HG02981 (cell line): ENCODE results near the gene CZIB.
"Not testable (repeated sequence)": the region's sequence is repeated elsewhere in the genome, so short reads cannot be mapped to it uniquely, and the experiment has no call there.

Experiments used
- ATAC-seq: cut with Tn5 transposase; IDR thresholded peaks from one replicate; pipeline ENCODE4 v1.9.1; 2021; ENCODE audit warnings: mild to moderate bottlenecking, moderate library complexity; ENCODE audit not compliant: unreplicated experiment

Gene CZIB

GRCh38 chr1:53238197-53239155 lies 18.0 kb upstream of the CZIB start, which contains the start of gene MAGOH:
Gene MAGOH (minus strand): TSS chr1:53238518. CDS start chr1:53238448, 70 bp downstream.
- peak; percentile 99 for ATAC-seq

DNA sequence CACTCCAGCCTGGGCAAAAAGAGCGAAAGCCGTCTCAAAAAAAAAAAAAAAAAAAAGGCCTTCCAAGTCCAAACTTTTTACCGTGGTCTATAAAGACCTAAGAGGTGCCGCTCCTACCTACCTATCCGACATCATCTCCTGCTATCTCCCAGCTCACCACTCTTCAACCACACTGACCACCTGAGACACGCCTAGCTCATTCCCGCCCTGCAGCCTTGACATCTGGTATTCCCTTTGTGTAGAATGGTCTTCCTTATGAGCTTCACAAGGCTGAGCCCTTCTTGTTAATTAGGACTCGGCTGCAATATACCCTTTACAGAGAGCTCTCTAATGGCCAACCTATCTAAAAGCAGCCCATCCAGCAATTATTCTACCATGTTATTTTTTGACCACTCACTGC lies 17.2 kb upstream of the CZIB start:
- no peak for ATAC-seq

- ATAC-seq = no peak
These were observed 490 bp upstream of the CZIB start for GRCh38 chr1:53220962-53221286.

GRCh38 chr1:53219711-53220110 lies 723 bp downstream of the CZIB start:
- no peak for ATAC-seq

- ATAC-seq = no peak
These were observed 2.2 kb downstream of the CZIB start for GRCh38 chr1:53218201-53218600.

DNA sequence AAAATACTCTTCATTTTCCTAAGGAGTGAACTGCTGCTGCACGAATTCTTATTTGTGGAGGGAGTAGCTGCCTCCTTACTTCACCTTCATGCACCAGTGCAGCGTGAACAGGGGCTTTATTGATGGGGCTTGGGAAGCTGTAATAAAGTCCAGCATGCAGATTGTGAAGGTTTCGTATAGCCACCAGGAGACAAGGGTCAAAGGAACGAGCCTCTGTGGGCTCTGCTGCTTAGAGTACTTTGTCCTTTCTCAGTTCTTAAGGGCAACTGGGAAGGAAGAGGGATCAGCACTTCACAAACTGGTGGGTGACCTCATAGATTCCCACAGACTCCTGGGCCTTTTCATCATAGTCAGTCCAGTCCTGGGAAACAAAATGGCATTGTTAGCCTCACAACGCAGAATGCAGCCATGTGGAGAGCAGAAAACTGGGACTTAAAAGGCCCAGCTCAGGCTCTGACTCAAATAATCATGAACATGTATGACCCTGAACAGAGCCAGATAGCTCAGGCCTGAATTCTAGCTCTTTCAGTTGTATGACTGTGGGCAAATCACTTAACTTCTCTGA lies 6.0 kb downstream of the CZIB start:
- no peak for ATAC-seq

DNA sequence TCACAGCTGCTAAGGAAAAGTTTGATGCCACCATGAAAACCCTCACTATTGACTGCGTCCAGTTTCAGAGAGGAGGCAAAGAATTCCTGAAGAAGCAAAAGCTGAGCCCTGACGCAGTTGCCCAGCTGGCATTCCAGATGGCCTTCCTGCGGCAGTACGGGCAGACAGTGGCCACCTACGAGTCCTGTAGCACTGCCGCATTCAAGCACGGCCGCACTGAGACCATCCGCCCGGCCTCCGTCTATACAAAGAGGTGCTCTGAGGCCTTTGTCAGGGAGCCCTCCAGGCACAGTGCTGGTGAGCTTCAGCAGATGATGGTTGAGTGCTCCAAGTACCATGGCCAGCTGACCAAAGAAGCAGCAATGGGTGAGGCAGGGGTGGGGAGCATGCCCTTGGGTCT lies 9.5 kb downstream of the CZIB start:
- ATAC-seq = no peak

GRCh38 chr1:53210352-53210751 lies 10.1 kb downstream of the CZIB start:
- no peak for ATAC-seq

GRCh38 chr1:53207726-53208125 lies 12.7 kb downstream of the CZIB start:
- ATAC-seq = no peak

- no peak for ATAC-seq
These were observed 13.6 kb downstream of the CZIB start for GRCh38 chr1:53206735-53207379.

DNA sequence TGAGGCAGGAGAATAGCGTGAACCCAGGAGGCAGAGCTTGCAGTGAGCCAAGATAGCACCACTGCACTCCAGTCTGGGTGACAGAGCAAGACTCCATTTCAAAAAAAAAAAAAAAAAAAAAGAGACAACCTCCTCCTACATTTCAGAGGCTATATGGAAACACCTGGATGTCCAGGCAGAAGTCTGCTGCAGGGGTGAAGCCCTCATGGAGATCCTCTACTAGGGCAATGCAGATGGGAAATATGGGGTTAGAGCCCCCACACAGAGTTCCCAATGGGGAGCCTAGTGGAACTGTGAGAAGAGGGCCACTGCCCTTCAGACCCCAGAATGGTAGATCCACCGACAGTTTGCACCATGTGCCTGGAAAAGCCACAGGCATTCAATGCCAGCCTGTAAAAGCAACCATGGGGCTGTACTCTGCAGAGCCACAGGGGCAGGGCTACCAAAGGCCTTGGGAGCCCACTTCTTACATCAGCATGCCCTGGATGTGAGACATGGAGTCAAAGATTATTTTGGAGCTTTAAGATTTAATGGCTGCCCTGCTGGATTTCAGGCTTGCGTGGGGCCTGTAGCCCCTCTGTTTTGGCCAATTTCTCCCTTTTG lies 14.2 kb downstream of the CZIB start:
- ATAC-seq = not testable (repeated sequence)

DNA sequence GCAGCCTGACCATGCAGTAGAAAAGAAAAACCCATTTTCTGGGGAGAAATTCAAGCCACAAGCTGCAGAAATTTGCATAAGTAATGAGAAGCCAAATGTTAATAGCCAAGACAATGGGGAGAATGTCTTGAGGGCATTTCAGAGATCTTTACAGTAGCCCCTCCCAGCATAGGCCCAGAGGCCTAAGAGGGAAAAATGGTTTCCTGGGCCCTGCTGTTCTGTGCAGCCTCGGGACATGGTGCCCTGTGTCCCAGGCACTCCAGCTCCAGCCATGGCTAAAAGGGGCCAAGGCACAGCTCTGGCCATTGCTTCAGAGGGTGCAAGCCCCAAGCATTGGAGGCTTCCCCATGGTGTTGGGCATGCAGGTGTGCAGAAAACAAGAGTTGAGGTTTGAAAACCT lies 14.9 kb downstream of the CZIB start:
- not testable (repeated sequence) for ATAC-seq

- no peak for ATAC-seq
These were observed 17.0 kb downstream of the CZIB start for GRCh38 chr1:53203466-53203865.

- no peak for ATAC-seq
These were observed 22.2 kb downstream of the CZIB start for GRCh38 chr1:53198241-53198651.

DNA sequence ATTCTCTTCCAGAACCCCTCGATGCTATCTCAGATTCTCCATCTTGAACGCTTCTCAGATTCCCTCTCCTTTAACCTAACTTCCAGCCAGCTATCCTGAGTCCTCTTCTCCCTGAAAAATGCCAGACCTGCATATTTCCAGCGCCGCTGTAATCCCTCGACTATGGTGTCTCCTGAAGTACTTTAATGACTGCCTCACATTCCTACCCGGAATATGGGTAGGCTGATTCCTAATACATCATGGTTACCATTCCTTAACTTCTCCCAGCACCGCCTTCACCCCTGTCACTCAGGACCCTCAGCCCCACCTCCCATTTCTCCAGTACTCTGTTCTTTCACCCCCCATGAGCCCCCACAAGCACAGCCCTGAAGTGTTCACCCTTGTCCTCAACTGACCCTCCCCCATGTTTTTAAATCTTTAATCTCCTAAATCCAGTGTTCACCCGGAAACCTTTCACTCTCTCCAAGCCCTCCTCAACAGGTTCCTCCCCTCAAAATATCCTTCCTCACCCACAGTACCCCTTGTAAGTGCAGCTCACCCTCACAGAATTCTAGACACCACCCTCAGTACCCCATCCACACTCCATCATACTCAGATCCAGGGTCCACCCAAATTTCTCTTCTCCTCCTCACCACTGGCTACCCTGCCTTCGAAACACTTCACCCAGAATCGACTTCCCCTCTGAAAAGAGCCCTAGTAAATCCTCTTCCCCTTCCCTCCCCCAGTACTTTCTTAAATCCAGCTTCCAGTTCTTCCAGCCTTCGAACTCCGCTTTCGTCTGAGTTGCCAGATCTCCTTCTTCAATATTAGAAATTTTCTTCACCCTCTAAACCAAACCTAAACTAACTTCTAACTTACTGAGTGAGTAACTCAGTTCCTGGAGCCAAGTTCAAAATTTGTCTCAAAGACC lies 22.9 kb downstream of the CZIB start:
- no peak for ATAC-seq

DNA sequence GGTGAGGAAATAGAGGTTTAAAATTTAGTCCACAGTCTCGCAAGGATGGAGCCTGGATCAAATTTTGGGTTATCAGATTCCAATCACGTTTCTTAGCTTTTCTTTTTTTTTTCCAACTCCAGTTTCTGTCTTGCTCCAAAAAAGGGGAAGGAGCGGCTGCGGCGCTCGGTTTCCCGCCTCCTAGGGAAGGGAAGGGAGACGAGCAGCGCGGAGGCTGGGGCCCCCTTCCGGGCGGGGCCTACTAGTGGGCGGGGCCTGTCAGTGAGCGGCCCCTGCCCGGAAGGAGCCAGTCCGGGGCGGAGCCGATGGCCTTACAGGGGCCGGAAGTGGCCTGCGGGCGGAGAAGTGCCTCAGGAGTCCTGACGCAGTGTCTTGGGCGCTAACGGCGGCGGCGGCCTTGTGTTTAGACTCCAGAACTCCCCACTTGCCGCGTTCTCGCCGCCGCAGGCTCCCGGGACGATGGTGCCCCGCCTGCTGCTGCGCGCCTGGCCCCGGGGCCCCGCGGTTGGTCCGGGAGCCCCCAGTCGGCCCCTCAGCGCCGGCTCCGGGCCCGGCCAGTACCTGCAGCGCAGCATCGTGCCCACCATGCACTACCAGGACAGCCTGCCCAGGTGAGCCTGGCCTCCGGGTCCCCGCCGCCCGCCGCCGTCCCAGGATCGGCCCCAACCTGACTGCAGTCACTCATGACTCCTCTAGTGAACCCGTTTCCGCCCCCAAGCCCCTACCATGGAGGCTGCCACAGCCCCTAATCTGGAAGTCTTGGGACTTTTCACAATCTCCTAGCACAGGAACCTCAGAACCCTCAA lies 23.7 kb downstream of the CZIB start, which contains the start of gene CPT2:
Gene CPT2, plus strand, starts transcription at position 340 of the 806 bp plus-strand sequence. Its CDS starts 120 bp downstream, at position 460.
- ATAC-seq = peak; percentile 99

DNA sequence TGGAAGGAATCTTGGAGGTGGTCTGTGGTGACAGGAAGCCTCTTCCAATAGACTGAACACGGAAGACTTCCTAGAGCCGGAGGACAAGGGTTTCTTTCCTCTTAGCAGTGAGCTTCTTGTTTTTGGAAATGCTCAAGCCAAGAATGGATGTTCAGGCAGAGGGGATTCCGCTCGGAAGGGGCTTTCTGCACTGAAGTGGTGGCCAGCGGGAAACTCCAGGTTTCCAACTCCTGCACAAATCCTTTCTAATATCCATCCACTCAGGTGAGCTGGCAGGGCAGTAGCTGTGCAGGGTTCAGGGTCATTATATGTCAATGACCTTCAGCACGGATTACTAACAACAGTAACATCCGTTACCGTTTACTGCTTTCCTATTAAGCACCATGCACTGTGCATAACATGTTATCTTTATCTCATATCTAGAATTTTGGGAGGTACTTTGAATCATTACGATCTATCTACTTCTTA lies 24.4 kb downstream of the CZIB start:
- ATAC-seq = peak; percentile 14

GRCh38 chr1:53195246-53196016 lies 25.0 kb downstream of the CZIB start:
- ATAC-seq = no peak

DNA sequence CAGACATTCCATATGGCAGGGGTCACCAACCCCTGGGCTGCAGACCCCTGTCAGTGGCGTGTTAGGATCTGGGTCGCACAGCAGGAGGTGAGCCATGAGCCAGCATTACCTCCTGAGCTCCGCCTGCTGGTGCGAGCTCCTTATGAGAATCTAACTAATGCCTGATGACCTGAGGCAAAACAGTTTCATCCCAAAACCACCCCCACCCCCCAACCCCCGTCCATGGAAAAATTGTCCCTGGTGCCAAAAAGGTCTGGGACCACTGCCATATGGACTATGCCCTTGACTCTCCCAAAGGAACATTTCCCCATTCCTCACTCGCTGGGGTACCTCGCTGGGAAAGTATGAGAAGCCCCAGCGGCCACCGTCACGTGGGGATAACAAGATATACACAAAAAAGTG lies 30.2 kb downstream of the CZIB start:
- ATAC-seq = no peak
